HepG2 (cell line): ENCODE results near the gene CREG2. TPM values are rescaled to one million over a fixed set of nuclear protein-coding genes. Genes with fewer than 3 reads are reported as not detected.

Experiments
- ATAC-seq: fragments of 200-7000 bp; cut with Tn5 transposase; 3 replicates; pipeline ENCODE4 v1.9.1; 2020; ENCODE audit warnings: mild to moderate bottlenecking, moderate library complexity
- BruUV-seq: library from RNA; stranded (reverse); fragments of 400-500 nt; replicated peaks from 2 replicates; lab custom pipeline; 2021; lab: Mats Ljungman, UMichigan
- CTCF ChIA-PET: fragments of 300-600 bp; formaldehyde crosslinking; extraction: SDS; loops from one replicate; lab custom pipeline; 2021; ENCODE audit warnings: low total read pairs, inconsistent platforms, low intra/inter-chr PET ratio; lab: Yijun Ruan, JAX
- POLR2A ChIA-PET: fragments of 350-600 bp; sonication (Branson Sonifier 250); formaldehyde crosslinking; loops from one replicate; lab custom pipeline; 2020; ENCODE audit warnings: antibody characterized with exemption, inconsistent platforms; lab: Yijun Ruan, JAX
- DNase-seq: peaks from one replicate; pipeline ENCODE4 v3.0.0-alpha.2; 2015; ENCODE audit warnings: low spot score
- FAIRE-seq: peaks from 3 replicates; lab custom pipeline; 2011; peaks lifted over from hg19 to GRCh38; lab: Jason Lieb, UNC
- H2AFZ ChIP-seq: one replicate; pipeline ENCODE4 v1.6.1; 2011; ENCODE audit warnings: low read length, inconsistent platforms
- H3K27ac ChIP-seq: fragments of 300-600 bp; 3 replicates; pipeline ENCODE4 v1.8.0; 2011; ENCODE audit warnings: mixed run types, mild to moderate bottlenecking, mixed read lengths, low read length, inconsistent platforms; ENCODE audit not compliant: insufficient read depth; ENCODE audit errors: extremely low read length
- H3K27me3 ChIP-seq, 2 experiments: fragments of 200-600 bp in 1 of 2; 2 replicates in 1 of 2; 3 replicates in 1 of 2; pipeline versions ENCODE4 v1.6.0 to v1.8.0; 2011; ENCODE audit warnings: low read length in 2 of 2, mild to moderate bottlenecking in 2 of 2, moderate library complexity in 2 of 2, inconsistent platforms in 1 of 2; ENCODE audit not compliant: insufficient read depth in 2 of 2, control insufficient read depth in 1 of 2
- H3K36me3 ChIP-seq, 2 experiments: fragments of 200-600 bp in 1 of 2; replicated peaks in 1 of 2; 2 replicates in 1 of 2; 3 replicates in 1 of 2; pipeline versions ENCODE4 v1.5.1 to v1.8.0; 2011; ENCODE audit warnings: low read length in 2 of 2, inconsistent platforms in 1 of 2; ENCODE audit not compliant: insufficient read depth in 2 of 2, control insufficient read depth in 1 of 2
- H3K4me1 ChIP-seq: 2 replicates; pipeline ENCODE4 v1.5.1; 2012; ENCODE audit warnings: low read length, inconsistent platforms; ENCODE audit not compliant: insufficient read depth
- H3K4me2 ChIP-seq: 2 replicates; pipeline ENCODE4 v1.6.0; 2011; ENCODE audit warnings: low read depth, low read length, inconsistent platforms
- H3K4me3 ChIP-seq, 3 experiments: fragments of 200-600 bp in 1 of 3; sonication (generic), shearing (Covaris generic) in 1 of 3; replicated peaks in 1 of 3; 2 replicates each; pipeline ENCODE4 v1.5.1; 2011 to 2016; ENCODE audit warnings: low read length in 3 of 3, inconsistent platforms in 2 of 3, low read depth in 2 of 3, mild to moderate bottlenecking in 2 of 3, control low read depth in 1 of 3, mixed read lengths in 1 of 3; ENCODE audit not compliant: insufficient read depth in 1 of 3
- H3K79me2 ChIP-seq: one replicate; pipeline ENCODE4 v1.6.1; 2011; ENCODE audit warnings: low read length, inconsistent platforms; ENCODE audit not compliant: insufficient read depth
- H3K9ac ChIP-seq: 2 replicates; pipeline ENCODE4 v1.6.0; 2011; ENCODE audit warnings: mild to moderate bottlenecking, low read depth, low read length, inconsistent platforms; ENCODE audit not compliant: insufficient read depth
- H3K9me3 ChIP-seq: 2 replicates; pipeline ENCODE4 v1.5.1; 2012; ENCODE audit warnings: mild to moderate bottlenecking, low read length
- H4K20me1 ChIP-seq: 2 replicates; pipeline ENCODE4 v1.6.0; 2011; ENCODE audit warnings: inconsistent platforms, mild to moderate bottlenecking, low read length, moderate library complexity; ENCODE audit not compliant: insufficient read depth
- FOXA3 ChIP-seq: IDR thresholded peaks from 2 replicates; pipeline ENCODE4 v1.6.1; 2016; ENCODE audit warnings: missing genetic modification reagents, missing compliant biosample characterization
- MZF1 ChIP-seq: sonication (generic); formaldehyde crosslinking; IDR thresholded peaks from 2 replicates; pipeline ENCODE4 v1.8.1; 2023; ENCODE audit warnings: mild to moderate bottlenecking, missing genetic modification reagents, borderline replicate concordance
- NFKBIZ ChIP-seq: IDR thresholded peaks from 2 replicates; pipeline ENCODE4 v1.6.1; 2018; ENCODE audit warnings: missing genetic modification reagents, missing compliant biosample characterization
- NR1H2 ChIP-seq: sonication (generic); formaldehyde crosslinking; IDR thresholded peaks from 2 replicates; pipeline ENCODE4 v1.8.1; 2022; ENCODE audit warnings: low read depth, missing genetic modification reagents, borderline replicate concordance
- PLRG1 ChIP-seq: fragments of 450-650 bp; conservative IDR thresholded peaks from 2 replicates; pipeline ENCODE4 v1.6.1; 2016
- RARG ChIP-seq: sonication (generic); formaldehyde crosslinking; IDR thresholded peaks from 2 replicates; pipeline ENCODE4 v1.4.0; 2020; ENCODE audit warnings: low read depth, mild to moderate bottlenecking, missing genetic modification reagents
- SP1 ChIP-seq, 2 experiments: fragments of 450-650 bp in 1 of 2; sonication (generic) in 1 of 2; formaldehyde crosslinking in 1 of 2; IDR thresholded peaks; 2 replicates each; pipeline versions ENCODE4 v1.4.0 to v1.6.1; 2016 to 2020; ENCODE audit warnings: missing genetic modification reagents in 1 of 2
- ZFP62 ChIP-seq: sonication (generic); formaldehyde crosslinking; IDR thresholded peaks from 2 replicates; pipeline ENCODE4 v1.4.0; 2020; ENCODE audit warnings: missing genetic modification reagents
- ZNF121 ChIP-seq: sonication (generic); formaldehyde crosslinking; IDR thresholded peaks from 2 replicates; pipeline ENCODE4 v1.5.0; 2020; ENCODE audit warnings: mild to moderate bottlenecking, missing genetic modification reagents
- ZNF20 ChIP-seq: sonication (generic); formaldehyde crosslinking; IDR thresholded peaks from 2 replicates; pipeline ENCODE4 v1.4.0; 2020; ENCODE audit warnings: mild to moderate bottlenecking, moderate library complexity, missing genetic modification reagents
- ZNF564 ChIP-seq: sonication (generic); formaldehyde crosslinking; IDR thresholded peaks from 2 replicates; pipeline ENCODE4 v1.8.1; 2023; ENCODE audit warnings: mild to moderate bottlenecking, missing genetic modification reagents
- ZNF841 ChIP-seq: sonication (generic); formaldehyde crosslinking; IDR thresholded peaks from 2 replicates; pipeline ENCODE4 v1.8.1; 2023; ENCODE audit warnings: missing genetic modification reagents, borderline replicate concordance
- ZSCAN31 ChIP-seq: sonication (generic); formaldehyde crosslinking; IDR thresholded peaks from 2 replicates; pipeline ENCODE4 v1.5.0; 2020; ENCODE audit warnings: low read depth, mild to moderate bottlenecking, missing genetic modification reagents
- WGBS: methylation state at CpG from one replicate; pipeline ENCODE4 v1.1.6; 2017; ENCODE audit warnings: low lambda C conversion rate; 5-methylcytosine and 5-hydroxymethylcytosine counted together
- in situ Hi-C: cut with HindIII; loops from 2 replicates; pipeline ENCODE4 v1.10.0; 2017; ENCODE audit warnings: low pct_unique_long_range_greater_than_20kb; ENCODE audit not compliant: extremely low pct_ligation_motif_present
- intact Hi-C: fragments of 100-400 bp; cut with micrococcal nuclease; formaldehyde crosslinking; loops from one replicate; pipeline ENCODE4 v1.10.0; 2022; ENCODE audit not compliant: unreplicated experiment
- polyA plus RNA-seq, 8 experiments: library from polyadenylated mRNA; depleted of rRNA in 3 of 8; stranded (reverse) in 7 of 8; unstranded in 1 of 8; fragments of >200 nt; fragmentation: Illumina TruSeq in 4 of 8; extraction: Trizol in 4 of 8; gene quantifications; 2 replicates each; pipeline versions ENCODE4 v1.2.1 to v1.2.3, GENCODE V29; 2011 to 2016; ENCODE audit warnings: low read depth in 4 of 8, missing spikeins in 1 of 8, mixed read lengths in 1 of 8; ENCODE audit not compliant: insufficient read depth in 1 of 8
- total RNA-seq, 5 experiments: library from RNA; depleted of rRNA; stranded (reverse); fragments of >200 nt; fragmentation: Illumina TruSeq; extraction: Trizol; gene quantifications; 2 replicates each; pipeline ENCODE4 v1.2.3, GENCODE V29; 2016; ENCODE audit warnings: low read depth in 1 of 5
- TF ChIP-seq, protein P1 (sequence below): sonication (generic); formaldehyde crosslinking; IDR thresholded peaks from 2 replicates; pipeline ENCODE4 v1.4.0; 2020; ENCODE audit warnings: missing genetic modification reagents, borderline replicate concordance

CREG2 gene
- total and polyA plus RNA-seq, 2 of the 13 experiments (the other 11 are each of a cell fraction or from before 2014, with no cell fraction given), result 0.18 to 0.26 TPM

- DNase-seq (no peak), ATAC-seq (no peak), FAIRE-seq (no peak)
- H3K36me3 ChIP-seq, result no peaks in the 10 kb centered on the region
- peaks cover 8% of the 10 kb centered on the region for H3K9me3 ChIP-seq
- in situ Hi-C loops, result no loop called here
- no peaks in the 10 kb centered on the region for H3K4me1 ChIP-seq
- peaks cover 4 to 45% of the 10 kb centered on the region in 2 experiments; a peak in 4 of 5 replicates for H3K27me3 ChIP-seq
- 52% methylated on average over 5 of the region's 5 CpGs for WGBS
- H3K9ac ChIP-seq, result no peak overlapping the region
- intact Hi-C loops, result loop anchor here (10.0 kb wide), 1 partner anchor 1028 kb away; no protein-coding TSS in a partner anchor
- H3K79me2 ChIP-seq, result no peaks in the 10 kb centered on the region
- POLR2A ChIA-PET, result no interaction called here
- H3K4me3 ChIP-seq, result no peak overlapping the region
- CTCF ChIA-PET, result no interaction called here
- H3K27ac ChIP-seq, result no peak overlapping the region
- H3K4me2 ChIP-seq, result no peak overlapping the region
- no TSS peak for BruUV-seq
- TF ChIP-seq ZNF841 (CRISPR knock-in tag), result no peak
- TF ChIP-seq ZFP62, result no peak
- no peak for TF ChIP-seq ZSCAN31 (CRISPR knock-in tag)
- TF ChIP-seq NFKBIZ, result no peak
- TF ChIP-seq SP1 (IDR thresholded peaks at IDR 0.05), result no peak
- TF ChIP-seq SP1 (CRISPR knock-in tag; IDR thresholded peaks at IDR 0.05), result no peak
- no peak for TF ChIP-seq RARG (CRISPR knock-in tag)
- no peak for TF ChIP-seq NR1H2 (CRISPR knock-in tag)
- TF ChIP-seq PLRG1, result no peak
- no peak for TF ChIP-seq MZF1 (CRISPR knock-in tag)
- H2AFZ ChIP-seq, result no peak overlapping the region
- no peaks in the 10 kb centered on the region for H4K20me1 ChIP-seq
Measured at GRCh38 chr2:101416609-101417008, 29.3 kb upstream of the CREG2 start.

DNA sequence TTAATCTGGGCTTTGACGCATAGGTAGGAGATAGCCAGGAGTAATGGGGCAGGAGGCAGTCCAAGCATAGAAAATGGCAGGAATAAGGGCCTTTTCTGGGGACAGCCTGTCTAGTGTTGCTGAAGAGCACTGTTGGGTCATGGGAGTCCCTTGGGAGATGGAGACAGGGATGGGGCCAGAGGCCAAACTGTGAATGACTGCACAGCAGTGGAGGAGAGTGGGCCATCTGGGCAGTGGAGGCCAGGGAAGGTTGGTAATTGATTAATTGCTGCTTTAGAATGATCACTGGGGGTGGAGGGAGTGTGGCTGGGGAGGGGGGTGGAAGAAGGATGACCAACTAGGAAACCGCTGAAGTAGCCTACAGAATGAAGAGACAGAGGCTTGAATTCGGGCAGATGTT is 28.6 kb upstream of the CREG2 start:
- Histone ChIP-seq H3K27ac (no peak overlapping the region), H3K9me3 (peaks cover 8% of the 10 kb centered on the region), H4K20me1 (no peaks in the 10 kb centered on the region), H3K79me2 (no peaks in the 10 kb centered on the region), H3K4me3 (no peak overlapping the region), H3K27me3 (peaks cover 4 to 50% of the 10 kb centered on the region in 2 experiments; a peak in 4 of 5 replicates), H3K9ac (no peak overlapping the region), H3K36me3 (no peaks in the 10 kb centered on the region), H2AFZ (no peak overlapping the region), H3K4me1 (no peaks in the 10 kb centered on the region), H3K4me2 (no peak overlapping the region)
- 46% methylated on average over 3 of the region's 3 CpGs for WGBS
- ChIA-PET POLR2A (no interaction called here), CTCF (no interaction called here)
- FAIRE-seq (no peak), DNase-seq (no peak), ATAC-seq (no peak)
- no TSS peak for BruUV-seq
- TF ChIP-seq FOXA3 (CRISPR knock-in tag) (no peak), ZNF121 (CRISPR knock-in tag) (no peak), ZNF20 (CRISPR knock-in tag) (no peak), ZNF564 (CRISPR knock-in tag) (no peak)
- TF ChIP-seq, protein P1, sequence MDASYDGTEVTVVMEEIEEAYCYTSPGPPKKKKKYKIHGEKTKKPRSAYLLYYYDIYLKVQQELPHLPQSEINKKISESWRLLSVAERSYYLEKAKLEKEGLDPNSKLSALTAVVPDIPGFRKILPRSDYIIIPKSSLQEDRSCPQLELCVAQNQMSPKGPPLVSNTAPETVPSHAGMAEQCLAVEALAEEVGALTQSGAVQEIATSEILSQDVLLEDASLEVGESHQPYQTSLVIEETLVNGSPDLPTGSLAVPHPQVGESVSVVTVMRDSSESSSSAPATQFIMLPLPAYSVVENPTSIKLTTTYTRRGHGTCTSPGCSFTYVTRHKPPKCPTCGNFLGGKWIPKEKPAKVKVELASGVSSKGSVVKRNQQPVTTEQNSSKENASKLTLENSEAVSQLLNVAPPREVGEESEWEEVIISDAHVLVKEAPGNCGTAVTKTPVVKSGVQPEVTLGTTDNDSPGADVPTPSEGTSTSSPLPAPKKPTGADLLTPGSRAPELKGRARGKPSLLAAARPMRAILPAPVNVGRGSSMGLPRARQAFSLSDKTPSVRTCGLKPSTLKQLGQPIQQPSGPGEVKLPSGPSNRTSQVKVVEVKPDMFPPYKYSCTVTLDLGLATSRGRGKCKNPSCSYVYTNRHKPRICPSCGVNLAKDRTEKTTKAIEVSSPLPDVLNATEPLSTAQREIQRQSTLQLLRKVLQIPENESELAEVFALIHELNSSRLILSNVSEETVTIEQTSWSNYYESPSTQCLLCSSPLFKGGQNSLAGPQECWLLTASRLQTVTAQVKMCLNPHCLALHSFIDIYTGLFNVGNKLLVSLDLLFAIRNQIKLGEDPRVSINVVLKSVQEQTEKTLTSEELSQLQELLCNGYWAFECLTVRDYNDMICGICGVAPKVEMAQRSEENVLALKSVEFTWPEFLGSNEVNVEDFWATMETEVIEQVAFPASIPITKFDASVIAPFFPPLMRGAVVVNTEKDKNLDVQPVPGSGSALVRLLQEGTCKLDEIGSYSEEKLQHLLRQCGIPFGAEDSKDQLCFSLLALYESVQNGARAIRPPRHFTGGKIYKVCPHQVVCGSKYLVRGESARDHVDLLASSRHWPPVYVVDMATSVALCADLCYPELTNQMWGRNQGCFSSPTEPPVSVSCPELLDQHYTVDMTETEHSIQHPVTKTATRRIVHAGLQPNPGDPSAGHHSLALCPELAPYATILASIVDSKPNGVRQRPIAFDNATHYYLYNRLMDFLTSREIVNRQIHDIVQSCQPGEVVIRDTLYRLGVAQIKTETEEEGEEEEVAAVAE (CRISPR knock-in tag), result no peak
- intact Hi-C loops, result loop anchor here (10.0 kb wide), 1 partner anchor 1029 kb away; no protein-coding TSS in a partner anchor
- in situ Hi-C loops, result no loop called here
